Trophoblast cell (in vitro differentiated cells and primary cell): ENCODE results near the gene LBP.

Source experiments
- DNase-seq, 2 donors: peaks; one replicate each; pipeline ENCODE4 v3.0.0-alpha.2; 2016
- H2AFZ ChIP-seq: 2 replicates; pipeline ENCODE4 v1.6.1; 2013; ENCODE audit warnings: low read length, moderate library complexity, mild to moderate bottlenecking; ENCODE audit not compliant: insufficient read depth, poor library complexity
- H2AK5ac ChIP-seq: 2 replicates; pipeline ENCODE4 v1.6.1; 2013; ENCODE audit warnings: mild to moderate bottlenecking, low read length
- H2BK120ac ChIP-seq: 2 replicates; pipeline ENCODE4 v1.6.1; 2013; ENCODE audit warnings: low read length, mild to moderate bottlenecking, moderate library complexity; ENCODE audit not compliant: insufficient read depth, poor library complexity
- H2BK12ac ChIP-seq: 2 replicates; pipeline ENCODE4 v1.6.1; 2013; ENCODE audit warnings: mild to moderate bottlenecking, low read length, moderate library complexity
- H2BK5ac ChIP-seq: 2 replicates; pipeline ENCODE4 v1.6.1; 2013; ENCODE audit warnings: low read length, low read depth, moderate library complexity, mild to moderate bottlenecking; ENCODE audit not compliant: poor library complexity
- H3K14ac ChIP-seq: 2 replicates; pipeline ENCODE4 v1.6.1; 2013; ENCODE audit warnings: mild to moderate bottlenecking, low read length
- H3K18ac ChIP-seq: 2 replicates; pipeline ENCODE4 v1.6.1; 2013; ENCODE audit warnings: mild to moderate bottlenecking, low read length
- H3K23ac ChIP-seq: 2 replicates; pipeline ENCODE4 v1.6.1; 2013; ENCODE audit warnings: low read length
- H3K27ac ChIP-seq: 2 replicates; pipeline ENCODE4 v1.5.1; 2013; ENCODE audit warnings: low read depth, mild to moderate bottlenecking, inconsistent platforms, low read length, moderate library complexity
- H3K27me3 ChIP-seq: 2 replicates; pipeline ENCODE4 v1.6.1; 2013; ENCODE audit warnings: inconsistent platforms, mild to moderate bottlenecking, low read length, moderate library complexity; ENCODE audit not compliant: insufficient read depth
- H3K36me3 ChIP-seq, 2 experiments: 1 replicate in 1 of 2; 2 replicates in 1 of 2; pipeline ENCODE4 v1.6.1; 2013; ENCODE audit warnings: low read length in 2 of 2, mild to moderate bottlenecking in 2 of 2, moderate library complexity in 1 of 2; ENCODE audit not compliant: insufficient read depth in 2 of 2, control insufficient read depth in 1 of 2
- H3K4ac ChIP-seq: 2 replicates; pipeline ENCODE4 v1.6.1; 2013; ENCODE audit warnings: low read depth, mild to moderate bottlenecking, low read length, moderate library complexity
- H3K4me1 ChIP-seq, 2 experiments: 1 replicate in 1 of 2; 2 replicates in 1 of 2; pipeline ENCODE4 v1.6.1; 2013; ENCODE audit warnings: low read length in 2 of 2, mild to moderate bottlenecking in 2 of 2, moderate library complexity in 1 of 2; ENCODE audit not compliant: insufficient read depth in 2 of 2, control insufficient read depth in 1 of 2
- H3K4me2 ChIP-seq: 2 replicates; pipeline ENCODE4 v1.6.1; 2013; ENCODE audit warnings: inconsistent platforms, mild to moderate bottlenecking, low read length, moderate library complexity
- H3K4me3 ChIP-seq: 2 replicates; pipeline ENCODE4 v1.5.1; 2013; ENCODE audit warnings: mild to moderate bottlenecking, low read depth, low read length, inconsistent platforms
- H3K79me1 ChIP-seq: one replicate; pipeline ENCODE4 v1.6.1; 2013; ENCODE audit warnings: low read length
- H3K79me2 ChIP-seq: 2 replicates; pipeline ENCODE4 v1.6.1; 2013; ENCODE audit warnings: low read length, mild to moderate bottlenecking; ENCODE audit not compliant: control insufficient read depth, insufficient read depth, poor library complexity
- H3K9ac ChIP-seq: 2 replicates; pipeline ENCODE4 v1.6.1; 2013; ENCODE audit warnings: mild to moderate bottlenecking, low read length
- H3K9me3 ChIP-seq: 2 replicates; pipeline ENCODE4 v1.6.1; 2013; ENCODE audit warnings: low read depth, mild to moderate bottlenecking, control low read depth, inconsistent platforms, low read length; ENCODE audit not compliant: insufficient read depth
- H4K12ac ChIP-seq: 2 replicates; pipeline ENCODE4 v1.6.1; 2013; ENCODE audit warnings: low read depth, mild to moderate bottlenecking, low read length, moderate library complexity
- H4K8ac ChIP-seq: 2 replicates; pipeline ENCODE4 v1.6.1; 2013; ENCODE audit warnings: low read depth, mild to moderate bottlenecking, low read length, moderate library complexity
- H4K91ac ChIP-seq: one replicate; pipeline ENCODE4 v1.6.1; 2013; ENCODE audit warnings: low read depth, mild to moderate bottlenecking, low read length, moderate library complexity
- WGBS: extraction: QIAGEN DNeasy Blood & Tissue Kit; methylation state at CpG from one replicate; pipeline ENCODE4 v1.1.7; 2013; ENCODE audit warnings: missing lambda C conversion rate; ENCODE audit not compliant: insufficient read length, insufficient coverage; ENCODE audit errors: extremely low coverage; 5-methylcytosine and 5-hydroxymethylcytosine counted together

The LBP gene

GRCh38 chr20:38317422-38317821 lies 28.9 kb upstream of the LBP start:
- no peak overlapping the region for H3K14ac ChIP-seq
- H2BK12ac ChIP-seq, result no peak overlapping the region
- H2AK5ac ChIP-seq, result no peak overlapping the region
- H2BK5ac ChIP-seq, result no peak overlapping the region
- no peaks in the 10 kb centered on the region for H3K4me1 ChIP-seq
- H4K12ac ChIP-seq, result no peak overlapping the region
- DNase-seq, result no peak
- H3K4me2 ChIP-seq, result no peak overlapping the region
- no peak overlapping the region for H3K9ac ChIP-seq
- H3K9me3 ChIP-seq, result peaks cover 2% of the 10 kb centered on the region
- H3K4ac ChIP-seq, result no peak overlapping the region
- no peaks in the 10 kb centered on the region for H3K36me3 ChIP-seq
- H4K8ac ChIP-seq, result no peak overlapping the region
- no peak overlapping the region for H4K91ac ChIP-seq
- H3K27ac ChIP-seq, result no peak overlapping the region
- H3K4me3 ChIP-seq, result no peak overlapping the region
- H2BK120ac ChIP-seq, result no peak overlapping the region
- no peaks in the 10 kb centered on the region for H3K27me3 ChIP-seq
- WGBS, result no CpG with 5 or more reads among the region's 3 CpGs
- no peaks in the 10 kb centered on the region for H3K79me2 ChIP-seq
- H3K79me1 ChIP-seq, result no peaks in the 10 kb centered on the region
- no peak overlapping the region for H3K23ac ChIP-seq
- H2AFZ ChIP-seq, result no peak overlapping the region
- no peak overlapping the region for H3K18ac ChIP-seq

DNA sequence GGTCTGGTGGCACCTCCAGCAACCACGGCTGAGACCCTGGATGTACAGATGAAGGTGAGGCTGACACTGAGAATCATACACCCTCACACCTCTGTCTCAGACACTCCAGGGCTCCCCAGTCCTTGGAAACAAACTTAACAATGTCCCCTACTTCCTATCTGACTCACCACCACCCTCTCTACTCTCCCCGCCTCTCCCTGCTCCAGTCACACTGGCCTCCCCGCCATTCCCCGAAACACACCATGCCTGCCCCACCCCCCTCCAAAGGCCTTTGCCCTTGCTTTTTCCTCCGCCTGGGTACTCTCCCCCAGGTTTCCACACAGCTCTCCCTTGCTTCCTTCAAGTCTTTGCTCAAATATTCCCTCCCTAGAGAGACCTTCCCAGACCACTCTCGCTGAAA lies 26.1 kb upstream of the LBP start:
- Histone ChIP-seq H2AFZ (no peak overlapping the region), H4K12ac (no peak overlapping the region), H2BK120ac (no peak overlapping the region), H3K9me3 (peaks cover 2% of the 10 kb centered on the region), H3K14ac (no peak overlapping the region), H3K27ac (no peak overlapping the region), H3K23ac (no peak overlapping the region), H2AK5ac (no peak overlapping the region), H3K79me2 (no peaks in the 10 kb centered on the region), H2BK5ac (no peak overlapping the region), H3K4me2 (no peak overlapping the region), H3K18ac (no peak overlapping the region), H4K91ac (no peak overlapping the region), H2BK12ac (no peak overlapping the region), H3K4ac (no peak overlapping the region), H3K9ac (no peak overlapping the region), H3K36me3 (no peaks in the 10 kb centered on the region), H3K4me1 (no peaks in the 10 kb centered on the region), H3K4me3 (no peak overlapping the region), H3K27me3 (no peaks in the 10 kb centered on the region), H3K79me1 (no peaks in the 10 kb centered on the region), H4K8ac (no peak overlapping the region)
- DNase-seq, result no peak
- WGBS, result no CpG with 5 or more reads among the region's 6 CpGs

DNA sequence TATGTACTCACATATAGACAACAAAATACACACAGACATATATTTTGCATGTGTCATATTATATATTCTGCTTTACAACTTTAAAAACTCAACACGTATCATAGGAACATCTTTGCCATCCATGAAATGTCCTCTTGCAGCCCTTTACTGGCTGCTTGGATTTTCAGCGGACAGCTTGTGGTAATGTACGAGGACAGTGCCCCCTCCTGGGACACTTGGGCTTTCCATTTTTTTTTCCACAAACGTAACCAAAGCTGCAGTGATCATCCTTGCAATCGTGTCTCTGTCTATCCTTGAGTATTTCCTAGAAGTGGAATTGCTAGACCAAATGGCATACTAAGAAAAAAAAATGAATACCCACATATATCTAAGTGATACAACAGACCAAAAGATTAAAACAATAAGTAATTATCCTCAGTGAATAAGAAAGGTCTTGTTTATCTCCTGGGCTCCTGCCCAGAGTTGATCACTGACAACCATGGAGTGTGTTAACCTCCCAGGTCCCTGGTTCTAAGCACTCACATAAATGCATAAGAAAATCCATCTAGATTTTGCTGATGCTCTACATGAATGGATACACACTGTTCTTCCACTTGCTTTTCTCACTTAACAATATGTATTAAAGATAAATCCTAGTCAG lies 24.2 kb upstream of the LBP start:
- H3K27me3 ChIP-seq, result no peaks in the 10 kb centered on the region
- no peak overlapping the region for H2BK120ac ChIP-seq
- H2AK5ac ChIP-seq, result no peak overlapping the region
- H3K14ac ChIP-seq, result no peak overlapping the region
- no peak overlapping the region for H4K12ac ChIP-seq
- H3K79me2 ChIP-seq, result no peaks in the 10 kb centered on the region
- H3K36me3 ChIP-seq, result no peaks in the 10 kb centered on the region
- H2BK12ac ChIP-seq, result no peak overlapping the region
- no peak overlapping the region for H3K23ac ChIP-seq
- no peak overlapping the region for H4K91ac ChIP-seq
- DNase-seq, result peak; percentile 13 to 70
- H3K4me3 ChIP-seq, result no peak overlapping the region
- no peak overlapping the region for H3K4ac ChIP-seq
- H4K8ac ChIP-seq, result no peak overlapping the region
- H3K4me2 ChIP-seq, result no peak overlapping the region
- peaks cover 0 to 2% of the 10 kb centered on the region in 2 experiments for H3K4me1 ChIP-seq
- no peak overlapping the region for H2AFZ ChIP-seq
- H3K27ac ChIP-seq, result no peak overlapping the region
- peaks cover 2% of the 10 kb centered on the region for H3K9me3 ChIP-seq
- H2BK5ac ChIP-seq, result no peak overlapping the region
- H3K9ac ChIP-seq, result no peak overlapping the region
- WGBS, result no CpG with 5 or more reads among the region's 5 CpGs
- H3K18ac ChIP-seq, result no peak overlapping the region
- no peaks in the 10 kb centered on the region for H3K79me1 ChIP-seq

GRCh38 chr20:38324159-38324558 lies 22.1 kb upstream of the LBP start:
- Histone ChIP-seq H3K27me3 (no peaks in the 10 kb centered on the region), H2AFZ (no peak overlapping the region), H3K36me3 (no peaks in the 10 kb centered on the region), H3K4me3 (no peak overlapping the region), H3K79me1 (no peaks in the 10 kb centered on the region), H3K18ac (no peak overlapping the region), H3K23ac (no peak overlapping the region), H4K12ac (no peak overlapping the region), H2BK12ac (no peak overlapping the region), H3K27ac (no peak overlapping the region), H2AK5ac (no peak overlapping the region), H2BK120ac (no peak overlapping the region), H4K8ac (no peak overlapping the region), H3K9me3 (no peaks in the 10 kb centered on the region), H3K9ac (no peak overlapping the region), H3K4me2 (no peak overlapping the region), H4K91ac (no peak overlapping the region), H3K4me1 (peaks cover 0 to 2% of the 10 kb centered on the region in 2 experiments), H3K79me2 (no peaks in the 10 kb centered on the region), H3K14ac (no peak overlapping the region), H2BK5ac (no peak overlapping the region), H3K4ac (no peak overlapping the region)
- no peak for DNase-seq
- no CpG with 5 or more reads among the region's 3 CpGs for WGBS
